Limb (tissue), 2 donors: ENCODE measurements around the gene MUC20.
"Not testable (repeated sequence)": the region's sequence is repeated elsewhere in the genome, so short reads cannot be mapped to it uniquely, and the experiment has no call there.

ENCODE experiments used
- DNase-seq, 2 donors: peaks; one replicate each; pipeline ENCODE4 v3.0.0-alpha.2; 2016; ENCODE audit errors: extremely low spot score in 2 of 2

MUC20 gene, protein sequence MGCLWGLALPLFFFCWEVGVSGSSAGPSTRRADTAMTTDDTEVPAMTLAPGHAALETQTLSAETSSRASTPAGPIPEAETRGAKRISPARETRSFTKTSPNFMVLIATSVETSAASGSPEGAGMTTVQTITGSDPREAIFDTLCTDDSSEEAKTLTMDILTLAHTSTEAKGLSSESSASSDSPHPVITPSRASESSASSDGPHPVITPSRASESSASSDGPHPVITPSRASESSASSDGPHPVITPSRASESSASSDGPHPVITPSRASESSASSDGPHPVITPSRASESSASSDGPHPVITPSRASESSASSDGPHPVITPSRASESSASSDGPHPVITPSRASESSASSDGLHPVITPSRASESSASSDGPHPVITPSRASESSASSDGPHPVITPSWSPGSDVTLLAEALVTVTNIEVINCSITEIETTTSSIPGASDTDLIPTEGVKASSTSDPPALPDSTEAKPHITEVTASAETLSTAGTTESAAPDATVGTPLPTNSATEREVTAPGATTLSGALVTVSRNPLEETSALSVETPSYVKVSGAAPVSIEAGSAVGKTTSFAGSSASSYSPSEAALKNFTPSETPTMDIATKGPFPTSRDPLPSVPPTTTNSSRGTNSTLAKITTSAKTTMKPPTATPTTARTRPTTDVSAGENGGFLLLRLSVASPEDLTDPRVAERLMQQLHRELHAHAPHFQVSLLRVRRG

DNA sequence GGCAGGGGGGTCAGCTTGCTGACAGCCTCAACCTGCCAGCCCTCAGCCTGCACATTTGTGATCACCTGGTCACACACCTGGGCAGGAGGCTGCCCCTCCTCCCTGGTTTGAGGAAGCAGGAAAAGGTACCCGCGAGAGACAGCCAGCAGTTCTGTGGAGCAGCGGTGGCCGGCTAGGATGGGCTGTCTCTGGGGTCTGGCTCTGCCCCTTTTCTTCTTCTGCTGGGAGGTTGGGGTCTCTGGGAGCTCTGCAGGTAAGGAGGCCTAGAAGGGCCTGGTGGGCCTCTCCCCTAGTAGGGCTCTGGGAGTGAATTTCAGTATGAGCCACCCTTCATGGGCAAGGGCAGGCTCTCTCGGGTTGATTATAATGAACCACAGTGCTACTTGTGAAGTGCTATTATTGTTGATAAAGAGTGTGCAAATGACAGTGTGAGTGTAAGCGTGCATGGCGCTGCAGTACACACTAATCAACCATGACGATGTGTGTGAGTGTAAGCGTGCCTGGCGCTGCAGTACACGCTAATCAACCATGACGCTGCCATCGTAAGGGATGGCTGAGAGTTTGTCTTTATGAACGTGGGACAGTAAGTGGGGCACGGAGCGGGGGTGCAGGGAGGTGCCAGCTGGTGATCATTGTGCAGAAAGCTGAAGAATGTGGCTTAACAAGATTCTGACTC lies at the start of gene MUC20:
Gene MUC20, plus strand, starts transcription at position 148 of the 676 bp plus-strand sequence. Its CDS starts 30 bp downstream, at position 178.
- DNase-seq = not testable (repeated sequence)

DNA sequence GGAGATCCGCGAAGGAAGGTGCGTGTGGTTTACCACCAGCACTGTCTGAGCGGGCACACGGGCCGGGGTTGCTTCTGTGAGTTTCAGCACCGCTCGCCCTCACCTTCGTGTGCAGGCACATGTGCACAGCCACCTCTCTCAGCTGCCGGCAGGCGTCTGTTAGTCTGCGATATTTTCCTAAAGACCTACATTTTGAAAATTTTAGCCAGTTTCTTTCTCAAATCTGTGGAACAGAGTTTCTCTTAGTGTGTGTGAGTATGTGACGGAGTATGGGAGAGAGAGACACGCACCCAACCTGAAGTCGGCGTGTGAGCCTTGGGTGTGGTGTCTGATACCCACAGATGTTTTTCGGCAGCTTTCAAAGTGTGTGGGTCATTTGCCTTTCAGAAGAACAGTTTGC lies 49.5 kb upstream of the MUC20 start:
- not testable (repeated sequence) for DNase-seq

DNA sequence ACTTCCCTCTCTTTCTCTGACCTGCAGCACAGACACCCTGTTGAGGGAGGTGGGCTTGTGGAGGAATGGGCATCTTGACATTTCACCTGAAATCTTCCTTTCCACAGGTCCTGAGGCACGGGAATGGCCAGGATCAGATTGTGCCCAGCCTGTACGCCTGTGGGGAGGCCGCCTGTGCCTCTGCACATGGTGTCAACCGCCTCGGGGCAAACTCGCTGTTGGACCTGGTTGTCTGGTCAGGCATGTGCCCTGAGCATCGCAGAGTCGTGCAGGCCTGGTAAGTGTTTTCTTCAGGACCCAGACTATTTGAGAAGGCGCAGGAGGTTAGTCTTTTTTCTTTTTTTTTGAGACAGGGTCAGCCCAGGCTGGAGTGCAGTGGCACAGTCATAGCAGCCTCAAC lies 47.1 kb upstream of the MUC20 start:
- not testable (repeated sequence) for DNase-seq

- DNase-seq = not testable (repeated sequence)
Observed at GRCh38 chr3:195678391-195679015, 42.3 kb upstream of the MUC20 start.

DNA sequence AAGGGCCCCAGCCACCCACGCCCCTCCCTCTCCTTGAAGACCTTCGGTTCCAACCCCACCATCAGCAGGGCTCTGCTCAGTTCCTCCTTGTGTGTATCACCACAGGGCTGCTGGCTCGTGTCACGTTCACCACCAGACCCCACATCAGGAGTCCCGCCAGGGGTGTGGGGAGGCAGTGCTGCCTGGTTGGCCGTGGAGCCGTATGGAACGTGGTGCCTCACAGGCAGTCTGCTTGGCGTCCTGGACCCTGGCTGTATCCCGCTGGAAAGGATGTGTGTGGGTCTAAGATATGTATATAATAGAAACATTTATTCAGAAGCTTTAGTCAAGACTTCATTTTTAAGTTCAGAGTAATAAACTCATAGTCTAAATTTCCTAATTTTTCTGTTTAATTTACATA lies 40.1 kb upstream of the MUC20 start:
- not testable (repeated sequence) for DNase-seq

DNA sequence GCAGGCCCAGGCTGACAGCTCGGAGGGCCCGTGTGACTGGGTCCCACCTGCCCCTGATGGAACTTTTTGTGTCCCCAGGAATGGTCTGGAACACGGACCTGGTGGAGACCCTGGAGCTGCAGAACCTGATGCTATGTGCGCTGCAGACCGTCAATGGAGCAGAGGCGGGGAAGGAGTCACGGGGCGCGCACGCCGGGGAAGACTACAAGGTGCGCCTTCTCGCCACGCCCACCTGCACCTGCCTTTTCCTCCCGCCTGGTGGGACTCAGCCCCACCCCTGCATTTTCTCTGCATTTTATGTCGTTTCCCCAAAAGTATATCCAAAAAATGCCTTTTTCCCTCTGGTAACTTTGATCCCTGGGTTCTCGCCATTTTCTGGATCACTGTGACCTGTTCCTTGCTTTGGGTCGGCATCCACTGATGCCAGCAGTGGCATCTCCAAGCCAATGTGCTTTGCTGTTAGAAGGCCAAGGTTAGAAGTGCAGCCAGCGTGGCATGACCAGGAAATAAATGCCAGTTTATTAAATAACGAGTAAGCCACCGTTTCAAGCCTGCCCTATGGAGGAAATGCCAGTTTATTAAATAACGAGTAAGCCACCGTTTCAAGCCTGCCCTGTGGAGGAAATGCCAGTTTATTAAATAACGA lies 39.2 kb upstream of the MUC20 start:
- not testable (repeated sequence) for DNase-seq

DNA sequence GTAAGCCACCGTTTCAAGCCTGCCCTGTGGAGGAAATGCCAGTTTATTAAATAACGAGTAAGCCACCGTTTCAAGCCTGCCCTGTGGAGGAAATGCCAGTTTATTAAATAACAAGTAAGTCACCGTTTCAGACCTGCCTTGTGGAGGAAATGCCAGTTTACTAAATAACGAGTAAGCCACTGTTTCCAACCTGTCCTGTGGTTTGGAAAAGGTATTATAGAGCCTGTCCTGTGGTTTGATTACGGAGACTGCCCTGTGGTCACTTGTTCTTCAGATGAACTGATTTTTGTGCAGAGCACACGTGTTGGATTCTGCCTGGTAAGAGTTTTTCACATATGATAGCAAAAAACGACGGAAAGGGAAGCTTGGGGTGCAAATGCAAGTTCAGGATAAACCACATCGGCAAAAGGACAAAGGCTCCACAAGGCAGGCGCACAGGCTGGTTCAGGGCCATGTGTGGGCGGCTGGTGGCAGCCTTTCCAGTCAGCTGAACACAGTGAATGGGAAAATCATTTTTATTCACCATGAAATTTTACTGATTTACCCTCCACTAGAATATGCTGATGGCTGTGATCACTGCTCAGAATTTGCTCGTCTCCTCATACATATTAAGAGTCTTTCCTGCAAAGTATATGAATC lies 38.6 kb upstream of the MUC20 start:
- DNase-seq = not testable (repeated sequence)

- not testable (repeated sequence) for DNase-seq
Observed at GRCh38 chr3:195683722-195684526, 36.9 kb upstream of the MUC20 start.

GRCh38 chr3:195684527-195685257 lies 36.1 kb upstream of the MUC20 start:
- not testable (repeated sequence) for DNase-seq

GRCh38 chr3:195686537-195687208 lies 34.1 kb upstream of the MUC20 start:
- DNase-seq = not testable (repeated sequence)

DNA sequence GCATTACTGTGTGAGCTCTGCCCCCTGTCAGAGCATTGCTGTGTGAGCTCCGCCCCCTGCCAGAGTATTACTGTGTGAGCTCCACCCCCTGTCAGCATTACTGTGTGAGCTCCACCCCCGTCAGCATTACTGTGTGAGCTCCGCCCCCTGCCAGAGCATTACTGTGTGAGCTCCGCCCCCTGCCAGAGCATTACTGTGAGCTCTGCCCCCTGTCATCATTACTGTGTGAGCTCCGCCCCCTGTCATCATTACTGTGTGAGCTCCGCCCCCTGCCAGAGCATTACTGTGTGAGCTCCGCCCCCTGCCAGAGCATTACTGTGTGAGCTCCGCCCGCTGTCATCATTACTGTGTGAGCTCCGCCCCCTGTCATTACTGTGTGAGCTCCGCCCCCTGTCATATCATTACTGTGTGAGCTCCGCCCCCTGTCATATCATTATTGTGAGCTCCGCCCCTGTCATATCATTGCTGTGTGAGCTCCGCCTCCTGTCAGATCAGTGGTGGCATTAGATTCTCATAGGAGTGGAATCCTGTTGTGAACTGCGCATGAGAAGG lies 33.5 kb upstream of the MUC20 start:
- DNase-seq = not testable (repeated sequence)

DNA sequence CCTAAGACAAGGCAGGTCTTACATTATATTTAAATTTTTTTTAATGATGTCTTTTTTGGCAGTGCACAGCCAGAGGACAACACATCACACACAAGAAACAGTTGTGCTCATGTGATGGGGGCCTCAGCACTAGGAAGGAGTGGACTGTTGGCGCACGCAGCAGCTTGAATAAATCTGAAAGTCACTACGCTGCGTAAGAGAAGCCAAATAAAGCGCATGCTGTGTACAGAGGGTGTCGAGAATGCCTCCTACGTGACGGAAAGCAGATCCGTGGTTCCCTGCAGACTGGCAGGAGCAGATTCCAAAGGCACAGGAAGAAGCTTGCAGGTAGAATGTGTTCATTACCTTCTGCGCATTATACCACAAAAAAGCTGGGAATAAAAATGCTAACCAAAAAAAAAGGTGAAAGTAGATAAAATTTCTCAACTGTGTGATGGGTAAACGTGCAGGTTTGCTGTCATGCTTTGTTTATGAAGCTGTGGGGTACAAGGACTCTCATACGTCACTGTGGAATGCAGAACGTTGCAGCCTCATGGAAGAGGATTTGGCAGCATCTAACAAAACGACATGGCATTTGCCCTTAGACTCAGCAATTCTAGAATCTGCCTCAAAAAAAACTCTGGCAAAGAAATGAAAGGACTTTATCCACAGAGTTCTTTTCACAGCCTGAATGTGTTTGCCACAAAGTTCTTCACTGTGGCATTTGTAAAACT lies 32.2 kb upstream of the MUC20 start:
- DNase-seq = not testable (repeated sequence)

- not testable (repeated sequence) for DNase-seq
Observed at GRCh38 chr3:195689184-195690070, 31.4 kb upstream of the MUC20 start.

DNA sequence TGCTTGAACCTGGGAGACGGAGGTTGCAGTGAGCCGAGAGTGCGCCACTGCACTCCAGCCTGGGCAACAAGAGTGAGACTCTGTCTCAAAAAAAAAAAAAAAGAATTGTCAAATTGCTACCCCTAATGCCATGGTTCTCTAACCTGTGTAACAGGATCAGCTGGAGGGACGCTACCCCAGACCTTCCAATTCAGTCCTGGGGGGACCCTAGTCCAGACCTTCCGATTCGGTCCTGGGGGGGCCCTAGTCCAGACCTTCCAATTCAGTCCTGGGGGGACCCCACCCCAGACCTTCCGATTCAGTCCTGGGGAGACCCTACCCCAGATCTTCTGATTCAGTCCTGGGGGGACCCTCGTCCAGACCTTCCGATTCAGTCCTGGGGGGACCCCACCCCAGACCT lies 29.8 kb upstream of the MUC20 start:
- DNase-seq = no peak

GRCh38 chr3:195691596-195692353 lies 29.0 kb upstream of the MUC20 start:
- not testable (repeated sequence) for DNase-seq

GRCh38 chr3:195692354-195692685 lies 28.5 kb upstream of the MUC20 start:
- no peak for DNase-seq
